ENCODE results near the gene PLXNA2. TPM values are rescaled to one million over a fixed set of nuclear protein-coding genes. Genes with fewer than 3 reads are reported as not detected.
A peak's percentile ranks its signal among the peaks of the same experiment; 100 is the strongest.

PLXNA2 gene
- total RNA-seq, 4 donors from 2014 or later, result 17.2 to 29.7 (median 24.6) TPM

DNA sequence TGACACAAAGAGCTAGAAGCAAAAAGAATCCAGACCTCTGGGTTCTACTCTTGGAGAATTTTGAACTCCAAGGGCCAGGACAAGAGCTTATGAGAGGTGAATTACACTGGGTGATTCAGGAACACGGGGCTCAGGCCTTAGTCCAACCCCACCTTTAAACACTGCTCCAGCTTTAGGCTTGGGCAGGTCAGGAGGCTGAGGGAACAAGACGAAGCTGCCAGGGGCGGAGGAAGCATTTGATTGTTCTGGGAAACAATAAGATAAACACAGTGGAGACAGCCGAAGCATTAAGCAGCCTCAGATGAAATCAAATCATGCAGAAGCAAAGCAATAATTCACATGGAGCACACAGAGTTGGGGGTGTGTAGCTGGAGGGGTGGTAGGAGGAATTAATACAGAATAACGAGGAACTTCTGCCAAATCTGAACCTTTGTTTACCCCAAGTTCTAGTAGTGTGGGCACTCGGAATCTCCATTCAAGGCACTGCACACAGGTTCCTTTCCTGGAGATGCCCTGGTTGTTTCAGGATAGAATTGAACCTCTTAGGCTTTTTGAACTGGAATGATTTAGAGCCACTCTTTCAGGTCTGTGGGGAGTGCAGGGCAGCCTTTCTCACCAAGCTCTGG, 93.2 kb downstream of the PLXNA2 start:
- Histone ChIP-seq H3K36me3 (no peaks in the 10 kb centered on the region), H3K27me3 (no peaks in the 10 kb centered on the region), H3K9me3 (no peaks in the 10 kb centered on the region), H3K27ac (no peak overlapping the region), H3K4me1 (peaks cover 0 to 22% (median 4%) of the 10 kb centered on the region in 4 donors), H3K4me3 (no peak overlapping the region)
- no peak for DNase-seq (ENCODE audit: low spot score in 2 of 2)
- TF ChIP-seq EP300 (IDR thresholded peaks at IDR 0.05), result no peak
- TF ChIP-seq CTCF (IDR thresholded peaks at IDR 0.05), result no peak
- TF ChIP-seq POLR2A (IDR thresholded peaks at IDR 0.05), result no peak
- 41 to 53% methylated on average over 6 of the region's 6 CpGs for WGBS, 2 donors

- Histone ChIP-seq H3K36me3 (no peaks in the 10 kb centered on the region), H3K9me3 (no peaks in the 10 kb centered on the region), H3K4me3 (no peak overlapping the region), H3K27me3 (no peaks in the 10 kb centered on the region), H3K4me1 (peaks cover 0 to 22% (median 4%) of the 10 kb centered on the region in 4 donors), H3K27ac (no peak overlapping the region)
- 50 to 60% methylated on average over 9 of the region's 9 CpGs for WGBS, 2 donors
- TF ChIP-seq CTCF (IDR thresholded peaks at IDR 0.05) (no peak), EP300 (IDR thresholded peaks at IDR 0.05) (peak in 1 of 2 donors; percentile 14)
- DNase-seq (ENCODE audit: low spot score in 2 of 2), result peak in 1 of 2 donors; percentile 18
These were observed 94.2 kb downstream of the PLXNA2 start for GRCh38 chr1:208149776-208150514.

DNA sequence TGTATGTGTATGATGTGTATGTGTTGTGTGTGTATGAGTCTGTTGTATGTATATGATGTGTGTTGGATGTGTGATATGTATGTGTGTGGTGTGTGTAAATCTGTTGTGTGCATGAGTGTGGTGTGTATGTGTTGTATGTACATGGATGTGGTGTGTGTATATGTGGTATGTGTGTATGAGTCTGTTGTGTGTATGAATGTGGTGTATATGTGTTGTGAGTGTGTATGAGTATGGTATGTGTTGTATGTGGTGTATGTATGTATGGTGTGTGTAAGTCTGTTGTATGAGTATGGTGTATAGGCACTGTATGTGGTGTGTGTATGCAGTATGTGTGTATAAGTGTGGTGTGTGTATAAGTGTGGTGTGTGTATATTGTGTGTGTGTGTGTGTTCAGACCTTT, 95.0 kb downstream of the PLXNA2 start:
- Histone ChIP-seq H3K27ac (no peak overlapping the region), H3K4me1 (peaks cover 0 to 22% (median 4%) of the 10 kb centered on the region in 4 donors), H3K4me3 (no peak overlapping the region), H3K36me3 (no peaks in the 10 kb centered on the region), H3K27me3 (no peaks in the 10 kb centered on the region), H3K9me3 (no peaks in the 10 kb centered on the region)
- no peak for DNase-seq (ENCODE audit: low spot score in 2 of 2)
- no peak for TF ChIP-seq CTCF (IDR thresholded peaks at IDR 0.05)
- no peak for TF ChIP-seq EP300 (IDR thresholded peaks at IDR 0.05)
- TF ChIP-seq POLR2A (IDR thresholded peaks at IDR 0.05), result no peak

DNA sequence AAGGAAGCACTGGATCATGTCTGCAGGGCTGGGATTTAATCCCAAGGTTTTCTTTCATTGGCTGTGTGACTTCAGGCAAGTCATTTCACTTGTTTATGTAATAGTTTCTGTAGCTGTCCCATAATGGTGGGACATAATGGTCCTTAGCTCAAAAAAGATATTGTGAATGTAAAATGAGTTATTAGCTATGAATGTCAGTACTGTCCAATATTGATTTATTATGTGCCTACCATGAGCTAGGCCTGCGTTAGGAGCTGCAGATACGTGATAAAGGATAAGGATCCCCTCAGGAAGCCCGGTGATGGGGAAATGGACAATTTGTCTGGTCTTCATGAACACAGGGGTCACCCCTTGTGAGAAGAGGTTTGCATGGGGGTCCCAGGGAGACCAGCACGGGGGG, 95.8 kb downstream of the PLXNA2 start:
- WGBS, 2 donors, result 86 to 95% methylated on average over 4 of the region's 4 CpGs

More for the DNA sequence above, 95.8 kb downstream of the PLXNA2 start:
- H3K36me3 ChIP-seq, result no peaks in the 10 kb centered on the region
- H3K27me3 ChIP-seq, result no peaks in the 10 kb centered on the region
- H3K27ac ChIP-seq, result no peak overlapping the region
- no peak for DNase-seq (ENCODE audit: low spot score in 2 of 2)
- TF ChIP-seq CTCF (IDR thresholded peaks at IDR 0.05), result no peak
- no peak for TF ChIP-seq EP300 (IDR thresholded peaks at IDR 0.05)
- no peak for TF ChIP-seq POLR2A (IDR thresholded peaks at IDR 0.05)
- H3K4me3 ChIP-seq, result no peak overlapping the region
- H3K9me3 ChIP-seq, result no peaks in the 10 kb centered on the region
- peaks cover 0 to 22% (median 4%) of the 10 kb centered on the region in 4 donors for H3K4me1 ChIP-seq
